ENCODE measurements around the gene PHLDB2.

Gene PHLDB2

DNA sequence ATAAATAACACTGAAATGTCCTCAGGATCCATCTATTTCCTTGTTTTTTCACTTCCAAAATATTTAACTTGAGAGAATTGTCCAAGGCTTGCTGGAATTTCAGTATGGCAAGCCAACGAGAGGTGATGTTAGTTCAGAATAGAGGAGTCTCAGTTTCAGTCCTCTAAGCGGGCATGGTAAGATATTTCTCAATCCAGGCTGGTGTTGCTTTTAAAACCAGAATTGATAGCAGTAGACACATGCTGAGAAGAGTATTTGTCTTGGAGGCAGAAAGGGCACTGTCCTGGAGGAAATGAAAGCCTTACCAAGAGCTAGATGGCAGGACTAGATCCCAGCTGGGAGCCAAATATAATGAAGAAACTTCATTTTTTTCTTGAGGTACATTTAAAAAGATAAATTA, 23.1 kb downstream of the PHLDB2 start:
- DNase-seq (ENCODE audit: low read depth, low spot score) = no peak

DNA sequence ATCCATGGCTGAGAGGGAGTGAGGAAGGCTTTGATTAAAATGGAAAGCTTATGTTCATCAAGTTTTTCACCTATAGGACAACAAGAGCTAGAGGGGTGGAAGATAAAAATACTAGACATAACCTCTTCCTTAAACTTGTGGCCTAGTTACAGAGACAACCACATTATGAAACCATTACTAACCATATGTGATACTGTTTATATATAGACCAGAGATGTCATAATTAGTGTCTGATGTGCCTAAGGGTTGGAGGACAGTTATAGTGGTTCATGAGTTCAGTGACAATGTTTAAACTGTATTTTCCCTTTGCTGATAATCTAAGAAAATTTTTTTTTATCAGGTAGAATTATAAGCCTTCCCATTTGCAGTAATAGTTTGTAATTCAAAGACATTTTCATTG, 23.7 kb downstream of the PHLDB2 start:
- no peak for DNase-seq (ENCODE audit: low read depth, low spot score)

DNA sequence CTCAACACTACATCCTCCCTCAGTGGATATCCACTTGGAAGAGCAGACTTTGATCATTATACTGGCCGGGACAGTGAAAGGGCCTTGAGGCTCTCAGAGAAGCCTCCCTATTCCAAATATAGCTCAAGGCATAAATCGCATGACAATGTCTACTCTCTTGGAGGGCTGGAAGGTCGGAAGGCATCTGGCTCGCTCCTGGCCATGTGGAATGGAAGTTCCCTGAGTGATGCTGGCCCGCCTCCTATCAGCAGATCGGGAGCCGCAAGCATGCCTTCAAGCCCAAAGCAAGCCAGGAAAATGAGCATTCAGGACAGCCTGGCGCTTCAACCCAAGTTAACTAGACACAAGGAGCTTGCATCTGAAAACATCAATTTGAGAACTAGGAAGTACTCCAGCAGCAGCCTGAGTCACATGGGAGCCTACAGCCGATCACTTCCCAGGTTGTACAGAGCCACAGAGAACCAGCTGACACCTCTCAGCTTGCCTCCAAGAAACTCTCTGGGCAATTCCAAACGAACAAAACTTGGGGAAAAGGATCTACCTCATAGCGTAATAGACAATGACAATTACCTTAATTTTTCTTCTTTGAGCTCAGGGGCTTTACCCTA, 25.4 kb downstream of the PHLDB2 start:
- DNase-seq (ENCODE audit: low read depth, low spot score) = no peak

- no peak for DNase-seq (ENCODE audit: low read depth, low spot score)
Measured at GRCh38 chr3:111885578-111885977, 26.5 kb downstream of the PHLDB2 start.

DNA sequence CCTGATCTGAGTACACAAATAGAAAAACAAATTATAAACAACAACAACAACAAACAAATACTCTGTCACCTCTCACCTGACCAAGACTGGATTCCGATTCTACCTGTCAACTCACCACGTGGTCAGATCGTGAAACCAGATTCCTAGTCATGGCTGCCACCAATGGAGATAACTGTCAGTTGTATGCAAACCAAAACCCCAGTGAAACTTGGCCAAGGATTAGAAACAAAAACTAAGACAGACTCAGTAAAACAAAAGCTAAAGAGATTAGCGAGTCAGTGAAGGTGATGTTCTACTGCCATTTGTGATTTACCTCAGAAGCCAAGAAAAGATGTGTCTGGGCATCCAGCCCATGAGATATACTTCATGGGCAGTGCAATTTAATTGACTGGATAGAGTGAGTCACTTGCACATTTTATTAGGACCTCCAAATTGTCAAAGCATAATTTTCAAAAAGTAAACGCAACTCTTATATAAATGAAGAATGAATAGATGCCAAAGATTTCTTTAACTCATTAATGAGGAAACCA, 31.1 kb downstream of the PHLDB2 start:
- no peak for DNase-seq (ENCODE audit: low read depth, low spot score)

GRCh38 chr3:111892070-111892469, 33.0 kb downstream of the PHLDB2 start:
- DNase-seq (ENCODE audit: low read depth, low spot score) = no peak

DNA sequence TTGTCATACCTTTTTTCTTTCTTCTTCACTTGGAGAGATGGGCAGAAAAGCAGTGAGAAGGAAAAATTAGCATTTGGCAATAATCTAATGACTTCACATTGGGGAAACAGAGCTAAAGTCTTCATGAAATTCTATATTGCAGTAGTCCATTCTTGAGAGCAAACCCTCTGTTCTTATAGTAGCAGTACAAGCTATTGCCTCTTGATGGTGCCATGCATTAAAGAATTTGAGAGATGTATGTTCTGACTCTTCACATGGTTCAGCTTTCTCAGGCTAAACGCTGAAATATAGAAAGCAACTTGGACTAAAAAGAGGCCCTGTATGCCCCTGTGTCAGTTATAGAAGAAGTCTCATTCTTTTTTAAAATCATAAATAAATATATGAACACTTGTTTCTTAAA, 36.0 kb downstream of the PHLDB2 start:
- DNase-seq (ENCODE audit: low read depth, low spot score) = no peak

DNA sequence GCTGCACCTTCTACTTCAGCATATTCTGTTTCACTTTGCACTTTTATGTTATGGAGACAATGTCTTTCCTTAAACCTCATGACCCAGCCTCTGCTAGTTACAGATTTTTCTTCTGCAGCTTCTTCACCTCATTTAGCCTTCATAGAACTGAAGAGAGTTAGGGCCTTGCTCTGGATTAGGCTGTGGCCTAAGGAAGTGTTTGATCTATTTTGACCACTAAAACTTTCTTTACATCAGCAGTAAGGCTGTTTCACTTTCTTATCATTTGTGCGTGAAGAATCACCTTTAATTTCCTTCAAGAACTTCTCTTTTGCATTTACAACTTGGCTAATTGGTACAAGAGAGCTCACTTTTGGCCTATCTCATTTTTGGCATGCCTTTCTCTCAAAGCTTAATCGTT, 40.9 kb downstream of the PHLDB2 start:
- no peak for DNase-seq (ENCODE audit: low read depth, low spot score)

DNA sequence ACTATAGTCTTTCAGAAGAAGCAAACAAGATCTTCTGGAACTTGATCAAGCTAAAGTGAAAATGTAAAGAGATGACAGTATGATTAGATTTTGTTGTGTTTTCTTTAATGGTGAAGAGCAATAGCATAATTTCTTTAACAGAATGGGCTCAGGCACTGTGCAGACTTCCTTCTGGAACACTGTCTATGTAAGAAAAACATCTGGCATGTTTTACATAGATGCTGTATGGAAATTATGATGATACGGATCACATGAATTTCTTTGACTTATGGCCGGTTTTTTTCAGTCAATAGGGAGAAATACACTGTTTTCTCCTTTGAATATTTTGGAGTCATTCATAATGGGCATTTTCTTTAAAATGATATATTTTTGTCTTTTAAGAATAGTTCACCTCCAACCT, 42.6 kb downstream of the PHLDB2 start:
- DNase-seq (ENCODE audit: low read depth, low spot score) = no peak

- DNase-seq (ENCODE audit: low read depth, low spot score) = no peak
Measured at GRCh38 chr3:111902534-111902933, 43.5 kb downstream of the PHLDB2 start.

DNA sequence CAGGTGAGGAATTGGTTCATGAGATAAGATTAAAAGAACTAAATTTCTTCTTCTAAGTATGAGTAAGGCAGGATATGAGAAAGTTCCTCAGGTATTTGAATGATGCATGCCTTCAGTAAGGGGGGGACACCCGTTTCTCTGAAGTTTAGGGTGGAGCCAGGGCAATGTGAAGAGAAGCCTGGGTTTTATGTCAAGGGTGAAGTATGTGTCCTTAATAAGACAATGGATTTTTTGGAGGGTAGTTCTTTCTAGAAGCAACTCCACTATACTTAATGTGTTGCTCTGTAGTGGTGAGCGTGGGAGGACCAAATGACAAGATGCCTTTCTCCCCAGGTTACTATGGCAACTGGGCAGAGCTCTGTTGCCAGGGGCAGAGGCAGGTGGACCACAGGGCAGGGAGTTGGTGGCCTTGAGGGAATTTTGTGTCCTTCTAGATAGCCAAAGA, 44.0 kb downstream of the PHLDB2 start:
- no peak for DNase-seq (ENCODE audit: low read depth, low spot score)

- DNase-seq (ENCODE audit: low read depth, low spot score) = no peak
Measured at GRCh38 chr3:111904376-111905241, 45.5 kb downstream of the PHLDB2 start.

DNA sequence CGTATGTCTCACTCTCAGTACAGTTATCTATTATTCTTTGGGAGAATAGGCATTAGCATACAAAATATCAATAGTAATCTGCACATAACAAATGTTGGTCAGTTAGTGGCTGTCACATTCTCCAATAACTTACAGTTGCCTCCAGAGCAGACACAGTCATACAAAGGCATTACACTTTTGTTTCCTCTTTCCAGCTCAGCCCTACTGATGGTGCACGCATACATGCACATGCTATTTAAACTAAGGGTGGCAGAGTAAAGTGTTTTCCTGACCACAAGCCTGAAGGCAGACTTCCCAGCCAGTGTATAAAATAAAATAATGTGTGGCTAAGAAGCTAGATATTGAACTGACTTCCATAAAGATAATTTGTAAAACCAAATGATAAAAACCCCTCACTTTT, 47.6 kb downstream of the PHLDB2 start:
- DNase-seq (ENCODE audit: low read depth, low spot score) = no peak

DNA sequence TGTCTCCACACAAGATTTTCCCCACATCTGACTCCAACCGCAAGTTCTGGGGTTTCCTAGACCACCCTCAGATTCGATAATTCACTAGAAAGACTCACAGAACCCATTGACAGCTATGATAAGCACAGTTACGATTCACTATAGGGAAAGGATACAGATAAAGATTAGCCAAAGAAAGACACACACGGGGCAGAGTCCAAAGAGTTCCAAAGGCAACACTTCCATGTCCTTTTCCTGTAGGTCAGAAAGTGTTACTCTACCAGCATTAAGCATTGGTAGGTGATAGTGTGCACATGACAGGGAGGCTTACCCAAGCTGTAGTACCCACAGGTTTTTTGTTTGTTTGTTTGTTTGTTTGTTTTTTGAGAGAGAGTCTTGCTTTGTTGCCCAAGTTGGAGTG, 48.1 kb downstream of the PHLDB2 start:
- DNase-seq (ENCODE audit: low read depth, low spot score) = no peak

- DNase-seq (ENCODE audit: low read depth, low spot score) = no peak
Measured at GRCh38 chr3:111910806-111911205, 51.7 kb downstream of the PHLDB2 start.

DNA sequence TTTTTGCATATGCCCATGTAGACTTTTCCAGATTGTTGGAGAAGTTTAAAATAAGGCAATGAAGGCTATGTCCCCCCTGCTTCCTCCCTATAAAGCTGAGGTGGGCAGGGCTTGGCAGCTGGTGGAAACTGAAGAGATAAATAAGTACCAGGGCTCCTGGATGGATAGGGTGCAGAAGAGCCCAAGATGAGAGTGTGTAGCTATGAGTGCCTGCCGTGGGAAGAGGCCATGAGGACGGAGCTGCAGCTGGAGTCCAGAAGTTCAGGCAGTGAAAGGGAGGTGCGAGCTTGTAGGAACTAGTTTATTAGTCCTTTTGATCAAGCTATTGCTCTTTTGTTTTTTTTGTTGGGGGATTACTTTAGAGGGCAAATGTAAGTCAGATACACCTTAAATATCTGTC, 52.4 kb downstream of the PHLDB2 start:
- DNase-seq (ENCODE audit: low read depth, low spot score) = no peak

DNA sequence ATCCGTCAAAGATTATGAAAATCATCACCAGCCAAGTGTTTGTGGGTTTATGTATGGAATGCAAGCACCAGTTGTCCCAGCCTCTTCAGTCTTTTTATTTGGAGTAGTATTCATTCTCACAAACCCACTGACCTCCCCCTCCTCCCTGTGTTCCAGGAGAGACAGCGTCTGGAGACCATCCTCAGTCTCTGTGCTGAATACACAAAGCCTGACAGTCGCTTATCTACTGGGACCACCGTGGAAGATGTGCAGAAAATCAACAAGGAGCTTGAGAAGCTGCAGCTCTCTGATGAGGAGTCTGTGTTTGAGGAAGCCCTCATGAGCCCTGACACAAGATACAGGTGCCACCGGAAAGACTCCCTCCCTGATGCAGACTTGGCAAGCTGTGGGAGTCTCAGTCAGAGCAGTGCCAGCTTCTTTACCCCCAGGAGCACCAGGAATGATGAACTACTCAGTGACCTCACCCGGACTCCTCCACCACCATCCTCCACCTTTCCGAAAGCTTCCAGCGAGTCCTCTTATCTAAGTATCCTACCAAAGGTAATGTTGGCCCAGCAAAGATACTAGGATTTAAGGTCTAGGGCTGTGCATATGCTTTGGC, 54.2 kb downstream of the PHLDB2 start:
- DNase-seq (ENCODE audit: low read depth, low spot score) = no peak

DNA sequence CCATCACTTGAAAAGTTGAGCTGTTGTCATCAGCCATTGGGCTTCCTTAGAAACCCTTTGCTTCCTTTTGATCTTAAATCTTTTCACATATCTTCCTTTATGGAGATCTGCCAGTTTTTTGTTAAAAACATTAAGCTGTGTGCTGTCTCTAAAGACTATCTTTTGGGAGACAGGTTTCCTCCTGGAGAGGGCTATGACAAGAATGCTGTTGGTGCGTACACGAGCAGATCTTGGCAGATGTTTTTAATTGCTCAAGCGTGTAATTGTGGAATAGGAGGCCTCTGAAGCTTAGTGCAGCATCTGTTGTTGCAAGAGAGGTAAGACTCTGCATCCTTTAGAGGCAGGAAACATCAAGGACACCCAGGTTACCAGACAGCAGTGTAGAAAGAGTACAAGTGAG, 56.8 kb downstream of the PHLDB2 start:
- DNase-seq (ENCODE audit: low read depth, low spot score) = no peak

DNA sequence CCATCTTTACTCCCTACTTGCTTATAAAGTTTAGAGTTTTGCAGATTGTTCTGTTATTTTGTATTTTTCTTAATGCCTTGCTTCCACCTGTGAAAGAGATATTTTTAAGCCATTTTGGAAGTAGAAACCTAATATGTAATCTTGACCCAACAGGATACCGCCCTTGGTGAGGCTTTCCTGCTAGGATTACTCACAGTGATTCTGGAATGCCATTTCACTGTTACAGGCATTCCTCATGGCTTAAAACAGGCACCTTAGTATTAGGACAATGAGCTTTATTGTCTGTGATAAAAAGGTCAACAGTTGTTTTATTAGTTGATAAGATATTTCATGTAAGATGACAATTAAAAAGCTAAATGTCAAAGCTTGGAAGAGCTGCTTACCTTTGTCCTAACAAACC, 58.2 kb downstream of the PHLDB2 start:
- no peak for DNase-seq (ENCODE audit: low read depth, low spot score)

DNA sequence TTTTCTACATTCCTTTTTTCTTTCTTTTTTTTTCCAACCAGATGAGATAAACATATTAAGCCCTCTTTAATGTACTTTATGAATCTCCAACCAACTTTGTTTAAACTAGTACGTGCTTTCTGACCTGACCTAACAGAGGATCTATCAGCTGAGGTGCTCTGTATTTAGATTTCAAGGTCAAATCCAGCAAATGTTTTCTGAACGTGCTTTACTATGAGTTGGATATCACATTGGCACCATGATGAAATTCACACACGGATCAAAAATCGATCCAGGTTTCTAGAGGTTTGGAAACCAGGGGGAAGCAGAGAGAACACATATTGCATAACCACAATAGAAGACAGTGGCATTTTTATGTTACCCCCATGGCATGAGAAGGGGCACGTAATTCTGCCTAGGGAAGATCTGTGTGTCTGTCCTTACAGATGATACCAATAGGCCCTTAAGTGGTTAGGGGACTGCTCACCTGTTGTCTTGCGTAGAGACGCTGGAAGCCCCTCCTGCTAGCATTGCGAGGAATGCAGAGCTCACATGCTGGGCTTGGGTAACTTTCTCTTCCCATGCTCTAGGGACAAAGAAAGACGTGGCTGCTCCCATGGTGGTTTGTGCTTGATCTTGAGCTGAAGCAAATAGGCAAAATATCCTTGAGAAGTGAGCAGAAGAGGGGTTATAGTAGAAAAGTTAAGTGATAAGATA, 60.5 kb downstream of the PHLDB2 start:
- no peak for DNase-seq (ENCODE audit: low read depth, low spot score)

- DNase-seq (ENCODE audit: low read depth, low spot score) = no peak
Measured at GRCh38 chr3:111921181-111921580, 62.1 kb downstream of the PHLDB2 start.

All from activated CD4-positive, CD25-positive, alpha-beta regulatory T cell treated with anti-CD3 and anti-CD28 coated beads, Interleukin-2, amount 50 U/mL, for 16 hours (primary cell).